Measurements from ENCODE around the gene NPRL2.

Gene NPRL2

GRCh38 chr3:50298836-50299637, 51.5 kb downstream of the NPRL2 start, which contains the start of the genes HYAL3 and NAA80:
Gene HYAL3, minus strand, starts transcription at chr3:50299405. Its CDS starts 3,803 bp downstream, at chr3:50295602.
Gene NAA80, minus strand, starts transcription at chr3:50299405. Its CDS starts 1,942 bp downstream, at chr3:50297463.
- Histone ChIP-seq H3K79me2 (ENCODE audit: low read length) (peaks cover 11% of the 10 kb centered on the region; the same call in 1 of the 2 replicates), H2AFZ (ENCODE audit: low read length) (peak within 1 kb of the TSS; percentile 98), H3K27me3 (replicated peaks; ENCODE audit: insufficient read depth, low read length) (no peaks in the 10 kb centered on the region), H3K4me2 (ENCODE audit: low read depth, low read length) (peak within 1 kb of the TSS; percentile 99), H3F3A (ENCODE audit: insufficient read depth, low read length) (peaks cover 4% of the 10 kb centered on the region; the same call in 1 of the 2 replicates), H3K9me3 (replicated peaks; ENCODE audit: insufficient read depth, low read length) (no peaks in the 10 kb centered on the region), H3K9me2 (replicated peaks; ENCODE audit: insufficient read depth, low read length) (no peaks in the 10 kb centered on the region), H4K20me1 (ENCODE audit: insufficient read depth, low read length) (no peaks in the 10 kb centered on the region), H3K4me1 (ENCODE audit: low read length) (peaks cover 12% of the 10 kb centered on the region; the same call in 1 of the 2 replicates), H3K27ac (ENCODE audit: low read length) (peak within 1 kb of the TSS; percentile 67; the same call in 1 of the 2 replicates), H3K4me3 (ENCODE audit: low read length) (peak within 1 kb of the TSS; percentile 98), H3K36me3 (replicated peaks; ENCODE audit: insufficient read depth, low read length) (no peaks in the 10 kb centered on the region), H3K9ac (ENCODE audit: low read length) (peak within 1 kb of the TSS; percentile 86)
- DNase-seq, result peak; percentile 98
- TF ChIP-seq EZH2 (optimal IDR thresholded peaks at IDR 0.05; ENCODE audit: low read depth, low read length), result no peak
- TF ChIP-seq CTCF (IDR thresholded peaks at IDR 0.05; ENCODE audit: low read length), result peak; percentile 51
- TF ChIP-seq EZH2phosphoT487 (IDR thresholded peaks at IDR 0.05; ENCODE audit: low read length), result no peak

- peaks cover 4% of the 10 kb centered on the region; the same call in 1 of the 2 replicates for H3F3A ChIP-seq (ENCODE audit: insufficient read depth, low read length)
- peak overlapping the region; percentile 86 for H3K9ac ChIP-seq (ENCODE audit: low read length)
- H3K4me2 ChIP-seq (ENCODE audit: low read depth, low read length), result peak overlapping the region; percentile 99
- H3K9me3 ChIP-seq (replicated peaks; ENCODE audit: insufficient read depth, low read length), result no peaks in the 10 kb centered on the region
- no peaks in the 10 kb centered on the region for H4K20me1 ChIP-seq (ENCODE audit: insufficient read depth, low read length)
- H3K79me2 ChIP-seq (ENCODE audit: low read length), result peaks cover 11% of the 10 kb centered on the region; the same call in 1 of the 2 replicates
- H3K4me3 ChIP-seq (ENCODE audit: low read length), result peak overlapping the region; percentile 98
- H3K36me3 ChIP-seq (replicated peaks; ENCODE audit: insufficient read depth, low read length), result no peaks in the 10 kb centered on the region
- no peaks in the 10 kb centered on the region for H3K27me3 ChIP-seq (replicated peaks; ENCODE audit: insufficient read depth, low read length)
- peaks cover 12% of the 10 kb centered on the region; the same call in 1 of the 2 replicates for H3K4me1 ChIP-seq (ENCODE audit: low read length)
- peak overlapping the region; percentile 98; the same call in 1 of the 2 replicates for H2AFZ ChIP-seq (ENCODE audit: low read length)
- H3K9me2 ChIP-seq (replicated peaks; ENCODE audit: insufficient read depth, low read length), result no peaks in the 10 kb centered on the region
- TF ChIP-seq CTCF (IDR thresholded peaks at IDR 0.05; ENCODE audit: low read length) (no peak), EZH2 (optimal IDR thresholded peaks at IDR 0.05; ENCODE audit: low read depth, low read length) (no peak), EZH2phosphoT487 (IDR thresholded peaks at IDR 0.05; ENCODE audit: low read length) (no peak)
- DNase-seq, result no peak
- no peak overlapping the region for H3K27ac ChIP-seq (ENCODE audit: low read length)
Measured at GRCh38 chr3:50297896-50298725, 52.5 kb downstream of the NPRL2 start.

DNA sequence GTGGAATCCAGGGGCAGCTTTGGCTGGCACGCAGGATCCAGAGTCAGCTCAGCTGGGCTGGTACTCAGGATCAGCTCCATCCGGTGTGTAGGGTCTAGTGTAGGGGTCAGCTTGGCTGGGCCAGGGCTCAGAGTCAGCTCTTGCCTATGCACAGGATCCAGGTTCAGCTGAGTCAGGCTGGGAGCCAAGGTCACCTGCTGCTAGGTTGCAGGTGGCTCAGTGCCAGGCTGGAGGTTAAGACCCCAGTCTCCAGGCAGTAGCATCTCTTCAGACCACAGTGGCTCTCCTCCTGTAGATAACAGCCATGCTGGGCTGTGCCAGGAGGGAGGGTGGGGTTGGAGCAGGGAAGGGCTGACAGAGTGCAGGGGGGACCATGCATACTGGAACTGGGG, 53.2 kb downstream of the NPRL2 start:
- H3K4me1 ChIP-seq (ENCODE audit: low read length), result peaks cover 17% of the 10 kb centered on the region

More for the DNA sequence above, 53.2 kb downstream of the NPRL2 start:
- Histone ChIP-seq H3K4me3 (ENCODE audit: low read length) (no peak overlapping the region), H3K36me3 (replicated peaks; ENCODE audit: insufficient read depth, low read length) (no peaks in the 10 kb centered on the region), H3K27ac (ENCODE audit: low read length) (no peak overlapping the region), H3K79me2 (ENCODE audit: low read length) (peaks cover 11% of the 10 kb centered on the region; the same call in 1 of the 2 replicates), H3K4me2 (ENCODE audit: low read depth, low read length) (no peak overlapping the region), H2AFZ (ENCODE audit: low read length) (no peak overlapping the region), H3K9ac (ENCODE audit: low read length) (no peak overlapping the region), H3K9me3 (replicated peaks; ENCODE audit: insufficient read depth, low read length) (no peaks in the 10 kb centered on the region), H3K9me2 (replicated peaks; ENCODE audit: insufficient read depth, low read length) (no peaks in the 10 kb centered on the region), H4K20me1 (ENCODE audit: insufficient read depth, low read length) (no peaks in the 10 kb centered on the region), H3K27me3 (replicated peaks; ENCODE audit: insufficient read depth, low read length) (no peaks in the 10 kb centered on the region), H3F3A (ENCODE audit: insufficient read depth, low read length) (peaks cover 4% of the 10 kb centered on the region; the same call in 1 of the 2 replicates)
- no peak for TF ChIP-seq EZH2 (optimal IDR thresholded peaks at IDR 0.05; ENCODE audit: low read depth, low read length)
- no peak for TF ChIP-seq EZH2phosphoT487 (IDR thresholded peaks at IDR 0.05; ENCODE audit: low read length)
- no peak for TF ChIP-seq CTCF (IDR thresholded peaks at IDR 0.05; ENCODE audit: low read length)
- DNase-seq, result no peak

Data from MM.1S (cell line).